Measurements from ENCODE around the gene UQCC5. TPM values are rescaled to one million over a fixed set of nuclear protein-coding genes. Genes with fewer than 3 reads are reported as not detected.
A peak's percentile ranks its signal among the peaks of the same experiment; 100 is the strongest.

Gene UQCC5
- total and polyA plus RNA-seq, 2 donors (not counting 3 experiments of a cell fraction or from before 2014, with no cell fraction given) = 9.9 to 22.6 TPM

- intact Hi-C loops (cut with micrococcal nuclease) (no loop called here), dilution Hi-C loops (cut with MboI; ENCODE audit: extremely low pct_ligation_motif_present, low sequenced_read_pairs) (no loop called here)
- Histone ChIP-seq H4K20me1 (replicated peaks; ENCODE audit: control insufficient read depth, extremely low read depth, insufficient read depth, low read length) (no peaks in the 10 kb centered on the region), H3K4me2 (ENCODE audit: insufficient read depth, low read length) (peak overlapping the region; percentile 69), H3K4me3 (replicated peaks in 1 of 3; ENCODE audit: insufficient read depth in 1 of 3, low read depth in 1 of 3, low read length in 3 of 3) (peak overlapping the region; percentile 37 to 74 (median 48)), H3K4me1 (ENCODE audit: control insufficient read depth, extremely low read depth, insufficient read depth, low read length) (peaks cover 38% of the 10 kb centered on the region), H3K9me3 (replicated peaks; ENCODE audit: control insufficient read depth, insufficient read depth, low read length) (no peaks in the 10 kb centered on the region), H3K9ac (replicated peaks; ENCODE audit: extremely low read depth, insufficient read depth, low read length) (peak overlapping the region; percentile 80), H2AFZ (ENCODE audit: low read depth, low read length) (no peak overlapping the region), H3K9me1 (replicated peaks; ENCODE audit: control insufficient read depth, extremely low read depth, insufficient read depth, low read length) (no peaks in the 10 kb centered on the region), H3K36me3 (ENCODE audit: control insufficient read depth in 2 of 2, extremely low read depth in 1 of 2, insufficient read depth in 2 of 2, low read length in 2 of 2) (peaks cover 0 to 4% of the 10 kb centered on the region in 2 experiments), H3K79me2 (ENCODE audit: control insufficient read depth, insufficient read depth, low read length) (peaks cover 43% of the 10 kb centered on the region), H3K27me3 (ENCODE audit: control insufficient read depth in 2 of 2, insufficient read depth in 2 of 2, low read length in 2 of 2) (no peaks in the 10 kb centered on the region), H3K27ac (ENCODE audit: insufficient read depth, low read depth, low read length) (peak overlapping the region; percentile 57)
- TF ChIP-seq, protein P1, sequence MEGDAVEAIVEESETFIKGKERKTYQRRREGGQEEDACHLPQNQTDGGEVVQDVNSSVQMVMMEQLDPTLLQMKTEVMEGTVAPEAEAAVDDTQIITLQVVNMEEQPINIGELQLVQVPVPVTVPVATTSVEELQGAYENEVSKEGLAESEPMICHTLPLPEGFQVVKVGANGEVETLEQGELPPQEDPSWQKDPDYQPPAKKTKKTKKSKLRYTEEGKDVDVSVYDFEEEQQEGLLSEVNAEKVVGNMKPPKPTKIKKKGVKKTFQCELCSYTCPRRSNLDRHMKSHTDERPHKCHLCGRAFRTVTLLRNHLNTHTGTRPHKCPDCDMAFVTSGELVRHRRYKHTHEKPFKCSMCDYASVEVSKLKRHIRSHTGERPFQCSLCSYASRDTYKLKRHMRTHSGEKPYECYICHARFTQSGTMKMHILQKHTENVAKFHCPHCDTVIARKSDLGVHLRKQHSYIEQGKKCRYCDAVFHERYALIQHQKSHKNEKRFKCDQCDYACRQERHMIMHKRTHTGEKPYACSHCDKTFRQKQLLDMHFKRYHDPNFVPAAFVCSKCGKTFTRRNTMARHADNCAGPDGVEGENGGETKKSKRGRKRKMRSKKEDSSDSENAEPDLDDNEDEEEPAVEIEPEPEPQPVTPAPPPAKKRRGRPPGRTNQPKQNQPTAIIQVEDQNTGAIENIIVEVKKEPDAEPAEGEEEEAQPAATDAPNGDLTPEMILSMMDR (IDR thresholded peaks at IDR 0.05; ENCODE audit: extremely low read depth in 1 of 2, insufficient read depth in 1 of 2, low read depth in 1 of 2, low read length in 2 of 2) = peak in 1 of 2 donors; percentile 2
- TF ChIP-seq JUN (IDR thresholded peaks at IDR 0.05; ENCODE audit: borderline replicate concordance, insufficient read depth, insufficient read length, low read depth) = no peak
- no peak for TF ChIP-seq FOS (IDR thresholded peaks at IDR 0.05; ENCODE audit: borderline replicate concordance, insufficient read depth, low read length)
- POLR2A ChIA-PET = interaction anchor here (0.6 kb wide), 1 partner anchor 45 kb away, joined by 4 read pairs; no protein-coding TSS in a partner anchor
- BruUV-seq (replicated peaks) = no TSS peak
- DNase-seq (ENCODE audit: low read depth, low spot score) = no peak
- no peak for FAIRE-seq
- CTCF ChIA-PET = no interaction called here
Observed at GRCh38 chr3:52537165-52537620, 788 bp downstream of the UQCC5 start.

DNA sequence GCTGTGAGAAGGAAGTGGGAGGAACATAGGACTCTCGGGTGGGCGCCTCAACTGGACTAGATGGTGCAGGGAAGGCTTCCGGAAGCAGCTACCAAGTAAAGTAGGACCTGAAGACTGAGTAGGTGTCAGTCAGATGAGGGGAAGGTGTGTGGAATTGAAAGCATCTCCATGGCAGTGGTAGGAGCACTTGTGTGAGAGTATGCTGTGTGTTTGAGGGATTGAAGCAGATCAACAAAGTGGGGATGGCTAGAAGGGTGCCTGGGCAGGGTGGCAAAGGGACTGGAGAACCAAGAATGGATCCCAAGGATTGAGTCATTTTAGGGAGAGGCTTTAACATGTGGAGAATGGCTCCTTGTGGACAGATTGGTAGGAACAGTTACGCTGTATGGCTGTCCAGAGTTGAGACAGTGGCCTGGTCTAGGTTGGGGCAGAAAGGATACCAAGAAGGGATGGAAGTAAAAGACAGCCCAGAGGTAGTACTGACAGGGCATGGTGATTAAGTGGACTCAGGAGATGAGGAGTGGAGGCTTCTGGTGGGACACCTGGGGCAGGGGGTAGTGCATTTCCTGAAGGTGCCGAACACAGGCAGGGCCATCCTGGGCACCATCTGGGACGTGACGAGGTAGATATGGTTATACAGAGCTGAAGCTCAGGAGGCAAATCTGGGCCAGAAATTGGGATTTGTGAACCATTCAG lies 1.5 kb downstream of the UQCC5 start:
- no peak for DNase-seq (ENCODE audit: low read depth, low spot score)
- Histone ChIP-seq H3K4me1 (ENCODE audit: control insufficient read depth, extremely low read depth, insufficient read depth, low read length) (peaks cover 35% of the 10 kb centered on the region), H2AFZ (ENCODE audit: low read depth, low read length) (no peak overlapping the region), H3K27ac (ENCODE audit: insufficient read depth, low read depth, low read length) (no peak overlapping the region), H3K9ac (replicated peaks; ENCODE audit: extremely low read depth, insufficient read depth, low read length) (peak overlapping the region; percentile 80), H3K36me3 (ENCODE audit: control insufficient read depth in 2 of 2, extremely low read depth in 1 of 2, insufficient read depth in 2 of 2, low read length in 2 of 2) (peaks cover 0 to 4% of the 10 kb centered on the region in 2 experiments), H3K4me3 (replicated peaks in 1 of 3; ENCODE audit: insufficient read depth in 1 of 3, low read depth in 1 of 3, low read length in 3 of 3) (peak overlapping the region; percentile 37 to 74 (median 48)), H3K79me2 (ENCODE audit: control insufficient read depth, insufficient read depth, low read length) (peaks cover 36% of the 10 kb centered on the region), H3K9me1 (replicated peaks; ENCODE audit: control insufficient read depth, extremely low read depth, insufficient read depth, low read length) (no peaks in the 10 kb centered on the region), H4K20me1 (replicated peaks; ENCODE audit: control insufficient read depth, extremely low read depth, insufficient read depth, low read length) (no peaks in the 10 kb centered on the region), H3K9me3 (replicated peaks; ENCODE audit: control insufficient read depth, insufficient read depth, low read length) (no peaks in the 10 kb centered on the region), H3K27me3 (ENCODE audit: control insufficient read depth in 2 of 2, insufficient read depth in 2 of 2, low read length in 2 of 2) (no peaks in the 10 kb centered on the region), H3K4me2 (ENCODE audit: insufficient read depth, low read length) (peak overlapping the region; percentile 69)
- dilution Hi-C loops (cut with MboI; ENCODE audit: extremely low pct_ligation_motif_present, low sequenced_read_pairs) (no loop called here), intact Hi-C loops (cut with micrococcal nuclease) (no loop called here)
- BruUV-seq (replicated peaks) = no TSS peak
- CTCF ChIA-PET = no interaction called here
- FAIRE-seq = no peak
- TF ChIP-seq POLR2A (IDR thresholded peaks at IDR 0.05; ENCODE audit: low read depth, low read length) (no peak), FOS (IDR thresholded peaks at IDR 0.05; ENCODE audit: borderline replicate concordance, insufficient read depth, low read length) (no peak), GATA2 (IDR thresholded peaks at IDR 0.05; ENCODE audit: insufficient read depth, insufficient read length, low read depth, low read length) (no peak), POLR2AphosphoS5 (IDR thresholded peaks at IDR 0.05; ENCODE audit: insufficient read depth, low read depth, low read length) (no peak), MAX (IDR thresholded peaks at IDR 0.05; ENCODE audit: insufficient read depth, insufficient read length) (no peak), JUN (IDR thresholded peaks at IDR 0.05; ENCODE audit: borderline replicate concordance, insufficient read depth, insufficient read length, low read depth) (no peak), EZH2 (IDR thresholded peaks at IDR 0.05; ENCODE audit: borderline replicate concordance, low read depth, low read length, severe bottlenecking) (no peak), MYC (IDR thresholded peaks at IDR 0.05; ENCODE audit: low read depth, low read length) (no peak)
- TF ChIP-seq, protein P1 (IDR thresholded peaks at IDR 0.05; ENCODE audit: extremely low read depth in 1 of 2, insufficient read depth in 1 of 2, low read depth in 1 of 2, low read length in 2 of 2) = no peak
- POLR2A ChIA-PET = interaction anchor here (0.6 kb wide), 1 partner anchor 44 kb away, joined by 4 read pairs; no protein-coding TSS in a partner anchor
